Umbilical cord (tissue), 2 donors: ENCODE measurements around the gene SYTL2. TPM values are rescaled to one million over a fixed set of nuclear protein-coding genes. Genes with fewer than 3 reads are reported as not detected.

Experiments used
- DNase-seq: peaks from one replicate; pipeline ENCODE4 v3.0.0-alpha.2; 2015; ENCODE audit warnings: low spot score
- total RNA-seq: library from RNA; depleted of rRNA; stranded (reverse); fragments of >200 nt; gene quantifications from one replicate; pipeline ENCODE4 v1.2.3, GENCODE V29; 2014; ENCODE audit warnings: low replicate concordance; ENCODE audit not compliant: insufficient read depth

SYTL2 gene
- total RNA-seq, 1 donor from 2014 or later: 286 TPM

DNA sequence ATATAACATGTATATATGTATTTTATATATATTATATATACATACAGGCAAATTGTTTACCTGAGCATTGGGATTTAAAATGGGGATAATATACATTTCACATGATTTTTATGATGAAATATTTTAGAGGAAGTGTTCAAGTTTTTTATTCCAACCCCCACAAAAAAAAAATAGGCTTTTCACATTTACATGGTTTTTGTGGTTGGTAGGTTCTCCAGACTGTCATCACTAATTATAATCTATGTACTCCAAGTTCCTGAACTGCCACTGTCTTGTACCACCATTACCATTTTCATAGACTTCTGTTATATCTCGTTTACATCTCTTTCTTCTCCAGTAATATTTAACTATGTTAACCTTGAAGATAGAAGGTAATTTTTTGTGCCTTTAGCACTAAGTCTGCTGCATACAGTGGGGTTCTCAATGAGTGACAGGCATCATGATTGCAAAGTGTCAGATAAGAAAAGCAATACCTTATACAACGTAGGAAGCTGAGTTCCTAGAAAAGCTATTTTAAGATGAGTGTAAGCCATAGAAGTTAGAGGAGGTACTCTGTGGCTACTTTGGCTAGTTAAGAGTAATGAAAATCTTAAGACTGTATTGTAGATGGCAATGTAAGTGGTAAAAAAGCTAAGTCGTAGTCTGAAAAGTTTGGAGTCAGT is 158.0 kb downstream of the SYTL2 start:
- DNase-seq: no peak

DNA sequence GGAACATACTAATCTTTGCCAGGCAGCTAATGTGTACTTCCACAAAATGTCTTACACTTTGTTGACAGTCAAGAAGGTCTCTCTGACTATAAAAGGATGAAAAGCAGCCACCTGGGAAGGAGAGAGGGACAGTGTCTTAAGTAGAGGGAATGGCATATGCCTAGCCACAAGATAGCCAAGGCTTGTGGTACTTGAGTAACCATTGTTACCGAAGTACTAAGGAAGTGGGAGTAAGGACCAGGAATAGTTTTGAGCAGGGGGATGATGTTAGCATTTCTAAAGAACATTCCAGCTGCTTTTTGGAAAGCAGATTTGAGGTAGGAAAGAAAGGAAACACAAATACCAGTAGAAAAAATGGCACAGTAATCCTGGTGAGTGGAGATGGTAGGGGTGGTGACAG is 159.8 kb downstream of the SYTL2 start:
- no peak for DNase-seq

DNA sequence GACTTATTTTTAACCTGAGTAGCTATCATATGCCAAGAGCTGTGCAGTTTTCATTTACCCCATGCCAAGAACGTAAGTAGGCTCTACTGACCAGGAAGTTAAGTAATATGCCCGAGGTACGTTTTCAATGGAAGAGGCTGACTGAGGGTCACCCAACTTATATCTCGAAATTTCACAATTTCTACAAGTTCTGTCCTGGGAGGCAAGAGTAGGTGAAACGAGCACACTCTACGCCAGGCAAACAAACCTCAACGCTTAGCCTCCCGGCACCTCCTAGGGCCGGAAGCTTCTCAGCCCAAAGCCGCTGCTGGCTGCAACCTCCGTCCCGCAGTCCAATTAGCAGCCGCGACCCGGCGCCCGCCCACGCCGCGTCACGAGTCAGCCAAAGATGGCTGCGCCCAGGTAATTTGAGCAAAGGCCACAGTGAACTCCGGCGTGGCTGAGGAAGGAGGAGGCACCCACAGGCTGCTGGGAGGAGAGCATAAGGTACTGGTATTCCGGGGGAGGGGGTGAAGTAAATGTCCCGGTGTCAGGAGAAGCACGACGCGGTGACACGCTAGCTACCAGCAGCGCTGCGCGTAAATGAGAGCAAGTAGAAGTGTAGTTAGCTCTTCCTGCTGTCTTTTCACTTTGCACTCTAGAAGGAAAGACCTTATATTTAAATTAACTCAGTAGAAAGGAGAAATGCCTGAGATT is 163.2 kb downstream of the SYTL2 start, which contains the start of gene TMEM126A:
Gene TMEM126A, plus strand, starts transcription at position 364 of the 696 bp plus-strand sequence. CDS start 2,289 bp downstream, outside the sequence.
- peak; percentile 94 for DNase-seq

DNA sequence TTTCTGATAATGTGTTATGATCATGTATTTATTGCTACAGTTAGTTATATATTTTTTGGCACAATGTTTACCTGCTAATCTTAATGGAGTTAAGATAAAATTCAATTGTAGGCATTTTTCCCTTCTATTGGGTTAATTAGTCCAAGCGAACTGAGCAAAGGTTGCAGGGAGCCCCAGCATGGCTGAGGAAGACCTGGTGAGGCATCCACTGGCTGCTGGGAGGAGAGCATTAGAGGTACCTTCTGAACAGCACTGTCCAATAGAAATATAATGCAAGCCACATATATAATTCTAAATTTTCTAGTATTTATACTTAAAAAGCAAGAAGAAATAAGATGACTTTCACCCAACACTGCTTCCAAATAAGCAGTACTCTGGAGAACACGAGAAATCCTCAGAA is 163.9 kb downstream of the SYTL2 start:
- no peak for DNase-seq

Other genes starting within 250 kb of the SYTL2 start
- gene DLG2, start 183.8 kb downstream of the SYTL2 start, total RNA-seq: 25.3 TPM
- 45.7 TPM for gene TMEM126B, start 182.5 kb downstream of the SYTL2 start, total RNA-seq
- gene TMEM126A, start 163.2 kb downstream of the SYTL2 start, total RNA-seq: 20.2 TPM
- gene CREBZF, start 146.0 kb downstream of the SYTL2 start, total RNA-seq: 70.1 TPM
- 10.8 TPM for gene CCDC89, start 124.9 kb downstream of the SYTL2 start, total RNA-seq
- gene CCDC83, start 44.2 kb upstream of the SYTL2 start, total RNA-seq: 0.72 TPM